GM18951 (cell line): Measurements from ENCODE around the gene AOPEP.

Experiments used
- POLR2A ChIP-seq: IDR thresholded peaks from 4 replicates; pipeline ENCODE4 v1.6.1; 2011; ENCODE audit warnings: mild to moderate bottlenecking; ENCODE audit not compliant: insufficient read length, insufficient read depth; ENCODE audit errors: extremely low read depth
- in situ Hi-C: fragments of 300-500 bp; cut with MboI; formaldehyde crosslinking; loops from one replicate; pipeline ENCODE4 v1.12.0; 2022; ENCODE audit warnings: low sequenced_read_pairs, mixed read lengths, inconsistent platforms; ENCODE audit not compliant: unreplicated experiment

AOPEP gene

DNA sequence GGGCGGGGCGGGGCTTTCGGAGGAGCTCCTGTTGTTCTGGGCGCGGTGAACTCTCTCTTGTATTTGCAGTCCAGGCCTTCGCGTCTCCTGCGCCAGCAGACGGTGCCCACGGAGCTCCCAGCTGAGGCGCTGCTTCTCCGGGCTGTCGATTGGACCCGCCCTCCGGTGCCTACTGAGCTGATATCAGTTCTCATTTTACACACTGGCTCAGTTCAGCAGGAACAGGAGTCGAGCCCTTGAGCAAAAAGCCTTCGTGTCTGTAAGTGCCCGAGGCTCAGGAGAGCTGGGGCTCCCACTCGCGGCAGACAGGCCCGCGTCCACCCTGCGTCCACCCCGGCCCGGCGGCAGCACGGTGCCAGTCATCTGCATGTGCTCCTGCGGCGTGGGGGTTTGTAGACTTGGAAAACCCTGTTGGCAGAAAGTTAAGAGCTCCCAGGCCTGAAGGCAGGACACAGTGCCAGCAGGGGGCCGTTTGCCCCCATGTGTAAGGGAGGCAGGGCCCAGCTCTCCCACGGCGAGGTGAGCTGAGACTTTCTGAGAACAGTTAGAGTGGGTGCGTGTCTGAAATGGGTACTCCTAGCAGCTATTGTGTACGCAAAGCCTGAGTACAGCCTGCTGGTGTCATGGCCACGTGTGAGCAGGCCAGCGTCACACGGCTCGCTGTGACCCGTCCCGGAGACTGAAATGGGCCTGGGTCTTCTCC is 359.5 kb downstream of the AOPEP start:
- no peak for TF ChIP-seq POLR2A
- in situ Hi-C loops: no loop called here

- in situ Hi-C loops: no loop called here
- TF ChIP-seq POLR2A: no peak
These were observed 360.1 kb downstream of the AOPEP start for GRCh38 chr9:95086564-95086955.

GRCh38 chr9:95087659-95088242 is 361.3 kb downstream of the AOPEP start:
- in situ Hi-C loops: no loop called here
- TF ChIP-seq POLR2A: no peak

DNA sequence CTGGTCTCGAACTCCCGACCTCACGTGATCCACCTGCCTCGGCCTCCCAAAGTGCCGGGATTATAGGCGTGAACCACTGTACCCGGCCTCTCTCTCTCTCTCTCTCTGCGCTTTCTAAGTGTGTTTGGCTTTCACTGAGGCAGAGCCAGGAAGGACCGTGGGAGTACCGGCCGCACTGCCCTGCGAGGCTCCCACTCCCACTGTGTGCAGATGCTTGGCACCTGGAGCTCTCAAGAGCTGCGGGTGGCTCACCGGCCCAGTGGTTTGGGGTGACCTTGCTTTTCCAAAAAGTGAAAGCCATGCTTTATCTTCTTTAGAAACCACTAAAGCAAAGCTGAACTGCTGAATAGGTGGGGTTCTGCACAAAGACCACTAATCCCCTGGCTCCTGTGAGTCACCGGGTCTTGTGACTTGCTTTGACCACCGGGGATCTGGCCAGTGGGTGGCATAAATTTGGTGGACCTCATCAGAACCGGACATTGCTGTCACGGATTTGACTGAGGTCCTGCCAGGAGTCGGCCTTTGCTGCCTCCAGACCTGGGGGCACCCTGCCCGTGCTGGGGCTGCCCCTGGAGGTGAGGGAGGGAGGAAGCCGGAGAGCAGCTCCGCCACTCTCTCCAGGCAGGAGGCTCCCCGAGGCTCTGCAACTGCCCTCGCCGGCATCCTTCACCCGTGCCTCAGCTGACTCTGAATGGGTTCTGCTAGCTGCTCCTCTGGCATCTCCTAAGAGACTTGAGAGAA is 362.1 kb downstream of the AOPEP start:
- TF ChIP-seq POLR2A: no peak
- in situ Hi-C loops: no loop called here

DNA sequence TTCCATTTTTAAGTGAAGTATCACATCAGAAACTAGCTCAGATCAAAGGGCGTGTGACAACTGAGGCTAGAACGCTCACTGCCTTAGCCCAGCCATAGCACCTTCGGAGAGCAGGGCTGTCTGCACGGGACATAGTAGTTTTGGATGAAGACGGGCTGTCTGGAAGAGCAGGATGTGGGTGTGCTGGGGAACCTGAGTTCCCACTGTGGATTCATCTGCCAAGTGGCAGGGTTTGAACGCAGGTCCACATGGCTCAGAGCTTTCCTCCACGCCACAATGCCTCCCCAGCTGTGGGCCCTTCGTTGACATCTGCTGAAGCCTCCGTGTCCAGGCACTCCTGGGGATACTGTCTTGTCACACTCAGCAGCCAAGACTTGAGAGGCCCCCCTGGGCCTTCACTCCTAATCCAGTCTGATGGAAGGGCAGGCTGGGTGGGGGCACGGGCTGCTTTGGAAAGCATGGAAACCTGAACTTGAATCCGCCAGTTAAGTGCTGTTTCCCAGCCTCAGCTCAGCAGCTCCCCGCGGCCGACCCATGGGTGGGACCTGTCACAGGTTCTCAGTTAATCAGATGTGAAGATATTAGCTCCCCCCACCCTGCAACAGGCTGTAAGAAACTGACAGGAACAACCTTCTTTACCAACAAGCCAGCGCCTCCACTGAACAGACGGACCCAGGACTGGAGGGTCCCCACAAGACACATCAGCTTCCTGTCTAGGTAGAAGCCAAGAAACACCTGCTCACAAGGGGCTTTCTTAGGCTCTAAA is 362.9 kb downstream of the AOPEP start:
- in situ Hi-C loops: no loop called here
- TF ChIP-seq POLR2A: no peak

DNA sequence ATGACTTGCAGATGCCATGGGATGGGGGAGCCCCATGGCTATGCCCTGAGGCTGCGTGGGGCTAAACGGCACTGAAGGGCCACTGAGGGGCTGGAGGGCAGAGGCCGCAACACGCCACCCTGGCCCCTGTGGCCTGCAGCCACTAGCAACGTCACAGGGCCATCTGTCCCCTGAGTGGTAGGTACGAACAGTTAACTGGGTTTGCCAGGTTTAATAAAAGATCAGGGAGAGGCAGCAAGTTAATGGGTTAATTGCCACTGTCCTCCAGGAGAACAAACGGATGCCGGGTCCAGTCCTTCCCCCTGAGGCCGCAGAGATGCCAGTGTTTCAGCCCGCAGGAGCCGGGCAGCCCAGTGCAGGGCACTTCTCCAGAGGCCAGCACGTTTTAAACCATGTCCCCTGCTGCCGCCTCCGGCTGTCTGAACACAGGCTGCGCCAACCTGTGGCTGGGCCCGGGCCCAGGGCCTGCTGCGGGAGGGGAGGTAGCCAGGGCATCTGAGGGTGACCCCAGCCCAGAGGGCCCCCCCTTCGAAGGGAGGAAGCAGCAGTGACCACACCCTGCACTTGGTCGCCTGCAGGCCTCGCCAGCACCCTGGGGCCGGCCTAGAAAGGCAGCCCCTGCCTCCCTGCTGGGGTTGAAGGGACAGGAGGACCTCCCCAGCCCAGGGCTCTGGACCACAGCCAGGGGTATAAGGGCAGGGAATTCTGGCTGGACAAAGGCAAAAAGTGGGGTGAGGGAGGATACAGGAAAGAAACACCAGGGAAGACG is 363.7 kb downstream of the AOPEP start:
- in situ Hi-C loops: no loop called here
- no peak for TF ChIP-seq POLR2A

DNA sequence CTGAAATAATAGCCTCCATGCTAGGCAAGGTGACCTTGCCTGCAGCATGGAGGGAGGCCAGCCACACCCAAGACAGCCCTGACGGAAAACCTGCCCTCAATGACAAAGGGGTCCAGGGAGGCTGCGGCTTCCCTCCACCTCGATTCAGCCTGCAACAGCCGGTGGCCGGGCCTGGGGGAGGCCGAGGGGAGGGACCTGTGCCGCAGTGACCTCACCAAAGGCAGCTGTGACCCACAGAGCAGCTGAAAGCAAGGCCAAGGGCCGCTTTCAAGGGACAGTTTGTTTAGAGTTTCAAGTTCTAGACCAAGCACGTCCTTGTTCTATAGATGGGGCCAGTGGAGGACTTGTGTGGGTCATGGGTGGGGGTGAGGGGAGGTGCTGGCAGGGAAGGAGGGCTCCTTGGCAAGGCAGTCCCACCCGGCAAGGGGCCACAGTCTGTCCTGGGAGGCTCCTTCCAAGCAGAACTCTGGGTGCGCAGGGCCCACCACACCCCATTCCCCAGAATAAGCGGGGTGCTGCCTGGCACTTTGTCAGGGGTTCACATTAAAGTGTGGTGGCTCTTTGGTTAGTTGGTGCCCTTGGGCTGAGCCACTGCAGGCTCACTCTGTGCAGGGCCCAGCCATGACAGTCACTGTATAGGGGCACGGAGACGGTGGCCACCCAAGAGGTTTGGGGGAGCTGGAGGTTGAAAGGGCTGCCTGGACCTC is 364.5 kb downstream of the AOPEP start:
- no peak for TF ChIP-seq POLR2A
- in situ Hi-C loops: no loop called here

- in situ Hi-C loops: no loop called here
- no peak for TF ChIP-seq POLR2A
These were observed 365.2 kb downstream of the AOPEP start for GRCh38 chr9:95091601-95092261.

DNA sequence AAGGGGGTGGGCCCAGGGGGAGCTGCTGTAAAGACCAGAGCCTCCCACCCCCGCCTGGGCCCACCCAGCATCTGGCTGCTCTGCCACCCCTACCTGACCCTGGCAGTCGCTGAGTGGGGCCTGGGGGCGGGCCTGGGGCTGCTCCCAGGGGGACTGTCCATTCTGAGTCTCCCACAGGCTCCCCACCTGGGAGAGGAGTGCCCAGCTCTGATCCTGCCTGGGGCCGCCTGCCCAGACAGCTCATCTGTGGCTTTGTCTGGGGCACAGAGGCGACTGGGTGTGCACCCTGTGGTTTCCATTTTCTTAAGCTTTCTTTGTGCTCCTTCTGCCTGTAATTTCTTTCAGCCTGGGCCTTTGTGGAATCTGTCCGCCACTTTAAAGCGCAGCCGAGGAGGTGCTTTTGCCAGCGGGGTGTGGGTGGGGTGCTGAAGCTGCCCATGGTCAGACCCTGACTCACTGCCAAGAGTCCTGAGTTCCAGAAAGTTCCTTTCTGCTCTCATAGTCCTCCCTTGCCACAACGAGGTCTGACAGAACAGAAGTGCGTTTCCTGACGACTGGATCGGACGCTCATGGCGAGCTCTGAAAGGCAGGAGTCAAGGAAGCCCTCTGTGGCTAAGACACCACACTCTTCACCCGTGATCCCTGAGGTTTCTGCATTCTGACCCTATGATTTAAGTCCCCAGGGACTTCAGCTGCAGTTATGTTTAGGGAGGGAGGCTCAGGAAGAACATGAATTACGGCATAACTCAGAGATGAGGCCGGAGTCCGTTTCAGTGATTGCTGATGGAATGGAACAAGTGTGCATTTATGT is 366.0 kb downstream of the AOPEP start:
- no peak for TF ChIP-seq POLR2A
- in situ Hi-C loops: no loop called here

GRCh38 chr9:95093586-95093985 is 367.1 kb downstream of the AOPEP start:
- in situ Hi-C loops: no loop called here
- no peak for TF ChIP-seq POLR2A

GRCh38 chr9:95094002-95094401 is 367.5 kb downstream of the AOPEP start:
- no peak for TF ChIP-seq POLR2A
- in situ Hi-C loops: no loop called here
